Measurements from ENCODE around the gene FOSL2. TPM values are rescaled to one million over a fixed set of nuclear protein-coding genes. Genes with fewer than 3 reads are reported as not detected.

Gene FOSL2
- total RNA-seq, 4 donors from 2014 or later: 298 to 370 (median 337) TPM

DNA sequence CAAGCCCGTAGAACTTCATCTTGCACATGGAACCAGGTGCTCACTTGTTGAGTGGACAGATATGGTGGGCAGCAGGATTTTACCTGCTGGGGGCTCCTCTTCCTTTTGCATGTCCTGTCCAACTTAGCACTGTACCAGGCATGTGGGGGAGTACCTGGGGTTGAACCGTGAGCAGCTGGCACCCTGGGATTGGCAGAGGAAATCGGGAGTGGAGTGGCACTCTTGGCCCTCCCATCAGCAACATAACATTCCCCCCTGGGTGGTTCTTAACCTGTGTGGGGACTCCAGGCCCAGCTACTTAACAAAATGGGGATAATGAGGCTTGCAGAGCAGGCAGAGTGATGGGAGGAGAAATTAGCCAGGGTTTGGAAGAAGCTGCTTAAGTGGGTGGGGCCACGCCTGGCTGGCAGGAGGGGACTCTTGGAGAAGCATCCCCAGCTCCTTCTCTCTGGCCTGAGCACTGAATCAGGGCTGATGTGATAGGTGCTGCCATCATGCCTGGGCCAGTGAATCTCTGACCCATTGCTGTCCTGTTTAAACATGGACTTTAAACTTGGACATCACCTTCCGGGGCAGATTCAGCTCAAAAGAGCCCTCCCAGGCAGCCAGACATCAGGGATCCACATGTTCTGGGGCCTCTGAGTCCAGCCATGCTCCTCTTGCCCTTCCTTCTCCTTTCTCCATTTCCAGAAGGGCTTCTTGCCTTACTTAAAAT, 15.5 kb downstream of the FOSL2 start:
- H3K9me3 ChIP-seq: no peaks in the 10 kb centered on the region
- no peaks in the 10 kb centered on the region for H3K27me3 ChIP-seq
- no peak overlapping the region for H3K27ac ChIP-seq
- H3K36me3 ChIP-seq: peaks cover 100% of the 10 kb centered on the region
- 64% methylated on average over 4 of the region's 5 CpGs for WGBS
- DNase-seq (ENCODE audit: low spot score in 2 of 2): no peak
- H3K4me1 ChIP-seq: peaks cover 71% of the 10 kb centered on the region
- no peak overlapping the region for H3K4me3 ChIP-seq
- TF ChIP-seq POLR2AphosphoS5 (IDR thresholded peaks at IDR 0.05) (no peak), POLR2A (IDR thresholded peaks at IDR 0.05) (no peak)
- TF ChIP-seq, protein P1, sequence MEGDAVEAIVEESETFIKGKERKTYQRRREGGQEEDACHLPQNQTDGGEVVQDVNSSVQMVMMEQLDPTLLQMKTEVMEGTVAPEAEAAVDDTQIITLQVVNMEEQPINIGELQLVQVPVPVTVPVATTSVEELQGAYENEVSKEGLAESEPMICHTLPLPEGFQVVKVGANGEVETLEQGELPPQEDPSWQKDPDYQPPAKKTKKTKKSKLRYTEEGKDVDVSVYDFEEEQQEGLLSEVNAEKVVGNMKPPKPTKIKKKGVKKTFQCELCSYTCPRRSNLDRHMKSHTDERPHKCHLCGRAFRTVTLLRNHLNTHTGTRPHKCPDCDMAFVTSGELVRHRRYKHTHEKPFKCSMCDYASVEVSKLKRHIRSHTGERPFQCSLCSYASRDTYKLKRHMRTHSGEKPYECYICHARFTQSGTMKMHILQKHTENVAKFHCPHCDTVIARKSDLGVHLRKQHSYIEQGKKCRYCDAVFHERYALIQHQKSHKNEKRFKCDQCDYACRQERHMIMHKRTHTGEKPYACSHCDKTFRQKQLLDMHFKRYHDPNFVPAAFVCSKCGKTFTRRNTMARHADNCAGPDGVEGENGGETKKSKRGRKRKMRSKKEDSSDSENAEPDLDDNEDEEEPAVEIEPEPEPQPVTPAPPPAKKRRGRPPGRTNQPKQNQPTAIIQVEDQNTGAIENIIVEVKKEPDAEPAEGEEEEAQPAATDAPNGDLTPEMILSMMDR (IDR thresholded peaks at IDR 0.05): no peak

DNA sequence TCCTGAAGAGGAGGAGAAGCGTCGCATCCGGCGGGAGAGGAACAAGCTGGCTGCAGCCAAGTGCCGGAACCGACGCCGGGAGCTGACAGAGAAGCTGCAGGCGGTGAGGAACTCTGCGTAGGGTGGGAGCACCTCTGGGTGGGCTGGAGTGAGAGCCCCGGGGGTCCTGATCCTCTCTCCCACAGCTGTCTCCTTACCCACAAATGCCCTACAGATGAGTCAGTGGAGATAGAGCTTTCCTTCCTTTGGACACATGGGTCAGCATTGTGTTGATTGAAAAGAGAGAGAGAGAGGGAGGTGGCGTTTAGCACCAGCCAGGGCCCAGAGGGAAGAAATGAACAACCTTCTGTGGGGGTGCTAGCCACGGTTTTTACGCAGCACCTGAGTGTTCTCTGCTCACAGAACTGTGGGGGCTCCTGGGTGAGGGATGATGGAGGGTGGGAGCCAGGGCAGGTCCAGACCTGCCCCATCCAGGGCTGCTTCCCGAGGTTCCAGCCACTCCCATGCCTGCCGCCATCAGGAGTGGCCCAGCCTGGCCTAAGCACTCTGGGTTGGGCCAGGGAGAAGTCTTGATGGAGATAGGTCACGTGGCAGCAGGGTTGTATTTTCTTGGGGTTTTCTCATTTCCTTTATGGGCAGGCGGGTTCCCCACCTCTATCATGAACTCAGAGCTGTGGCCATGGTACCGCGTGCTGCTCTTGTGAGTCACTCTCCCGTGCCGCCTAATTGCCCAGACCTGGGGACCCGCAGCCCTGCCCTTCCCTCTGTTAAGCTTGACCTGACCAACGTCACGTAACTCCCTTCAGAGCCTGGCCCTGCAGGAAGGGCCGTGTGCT, 16.3 kb downstream of the FOSL2 start:
- peaks cover 100% of the 10 kb centered on the region for H3K36me3 ChIP-seq
- H3K27ac ChIP-seq: no peak overlapping the region
- TF ChIP-seq, protein P1 (IDR thresholded peaks at IDR 0.05): no peak
- H3K27me3 ChIP-seq: no peaks in the 10 kb centered on the region
- H3K4me3 ChIP-seq: no peak overlapping the region
- H3K9me3 ChIP-seq: no peaks in the 10 kb centered on the region
- H3K4me1 ChIP-seq: peaks cover 71% of the 10 kb centered on the region
- no peak for DNase-seq (ENCODE audit: low spot score in 2 of 2)
- WGBS: 74% methylated on average over 24 of the region's 26 CpGs

DNA sequence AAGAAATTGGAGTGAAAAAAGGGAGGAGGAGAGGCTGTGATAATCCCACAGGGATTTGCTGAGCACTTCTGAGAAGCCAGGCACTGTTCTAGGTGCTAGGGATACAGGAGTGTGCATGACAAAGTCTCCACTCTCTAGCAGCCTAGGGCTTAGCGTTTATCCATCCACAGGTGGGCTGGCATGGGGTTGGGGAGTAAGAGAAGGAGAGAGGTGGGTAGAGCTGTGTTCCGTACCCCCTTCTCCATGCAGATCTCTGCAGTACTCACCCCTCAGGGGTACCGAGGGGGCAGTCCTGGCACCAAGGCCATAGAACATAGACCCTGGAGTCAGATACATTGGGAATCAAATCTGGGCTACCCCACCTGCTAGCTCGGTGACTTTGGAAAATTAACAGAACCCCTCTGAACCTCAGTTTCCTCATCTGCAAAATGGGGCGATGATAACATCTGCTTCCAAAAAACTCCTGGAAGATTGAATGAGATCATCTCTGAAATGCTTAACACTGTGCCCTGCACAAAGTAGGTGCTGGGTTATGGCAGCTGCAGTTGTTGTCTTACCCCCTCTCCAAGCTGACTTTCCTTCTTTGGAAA, 18.6 kb downstream of the FOSL2 start:
- no peak overlapping the region for H3K27ac ChIP-seq
- peaks cover 61% of the 10 kb centered on the region for H3K4me1 ChIP-seq
- no peaks in the 10 kb centered on the region for H3K27me3 ChIP-seq
- no peak for DNase-seq (ENCODE audit: low spot score in 2 of 2)
- TF ChIP-seq, protein P1 (IDR thresholded peaks at IDR 0.05): no peak
- no peak for TF ChIP-seq POLR2AphosphoS5 (IDR thresholded peaks at IDR 0.05)
- TF ChIP-seq POLR2A (IDR thresholded peaks at IDR 0.05): no peak
- no peak for TF ChIP-seq EP300 (IDR thresholded peaks at IDR 0.05)
- peaks cover 97% of the 10 kb centered on the region for H3K36me3 ChIP-seq
- no peak overlapping the region for H3K4me3 ChIP-seq
- 88% methylated on average over 5 of the region's 5 CpGs for WGBS
- H3K9me3 ChIP-seq: no peaks in the 10 kb centered on the region

DNA sequence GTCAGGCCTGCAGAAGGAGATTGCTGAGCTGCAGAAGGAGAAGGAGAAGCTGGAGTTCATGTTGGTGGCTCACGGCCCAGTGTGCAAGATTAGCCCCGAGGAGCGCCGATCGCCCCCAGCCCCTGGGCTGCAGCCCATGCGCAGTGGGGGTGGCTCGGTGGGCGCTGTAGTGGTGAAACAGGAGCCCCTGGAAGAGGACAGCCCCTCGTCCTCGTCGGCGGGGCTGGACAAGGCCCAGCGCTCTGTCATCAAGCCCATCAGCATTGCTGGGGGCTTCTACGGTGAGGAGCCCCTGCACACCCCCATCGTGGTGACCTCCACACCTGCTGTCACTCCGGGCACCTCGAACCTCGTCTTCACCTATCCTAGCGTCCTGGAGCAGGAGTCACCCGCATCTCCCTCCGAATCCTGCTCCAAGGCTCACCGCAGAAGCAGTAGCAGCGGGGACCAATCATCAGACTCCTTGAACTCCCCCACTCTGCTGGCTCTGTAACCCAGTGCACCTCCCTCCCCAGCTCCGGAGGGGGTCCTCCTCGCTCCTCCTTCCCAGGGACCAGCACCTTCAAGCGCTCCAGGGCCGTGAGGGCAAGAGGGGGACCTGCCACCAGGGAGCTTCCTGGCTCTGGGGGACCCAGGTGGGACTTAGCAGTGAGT, 19.4 kb downstream of the FOSL2 start:
- Histone ChIP-seq H3K36me3 (peaks cover 89% of the 10 kb centered on the region), H3K4me1 (peaks cover 52% of the 10 kb centered on the region)

More for the DNA sequence above, 19.4 kb downstream of the FOSL2 start:
- H3K27ac ChIP-seq: no peak overlapping the region
- H3K27me3 ChIP-seq: no peaks in the 10 kb centered on the region
- no peaks in the 10 kb centered on the region for H3K9me3 ChIP-seq
- WGBS: 97% methylated on average over 17 of the region's 27 CpGs
- TF ChIP-seq, protein P1 (IDR thresholded peaks at IDR 0.05): no peak
- TF ChIP-seq EP300 (IDR thresholded peaks at IDR 0.05) (no peak), POLR2A (IDR thresholded peaks at IDR 0.05) (no peak), POLR2AphosphoS5 (IDR thresholded peaks at IDR 0.05) (no peak)
- DNase-seq (ENCODE audit: low spot score in 2 of 2): no peak
- H3K4me3 ChIP-seq: no peak overlapping the region
